Kidney glomerular epithelial cell (primary cell): ENCODE measurements around the gene LRP5.

Experiments
- DNase-seq: peaks from one replicate; lab custom pipeline; 2025; lab: John Stamatoyannopoulos, UW

The LRP5 gene

GRCh38 chr11:68371171-68372041, 59.0 kb downstream of the LRP5 start:
- DNase-seq = no peak

- DNase-seq = no peak
Measured at GRCh38 chr11:68372114-68372513, 59.7 kb downstream of the LRP5 start.

- DNase-seq = no peak
Measured at GRCh38 chr11:68372625-68373024, 60.2 kb downstream of the LRP5 start.

- no peak for DNase-seq
Measured at GRCh38 chr11:68373189-68373814, 60.9 kb downstream of the LRP5 start.

GRCh38 chr11:68373815-68374501, 61.6 kb downstream of the LRP5 start:
- no peak for DNase-seq

- DNase-seq = no peak
Measured at GRCh38 chr11:68374531-68374930, 62.1 kb downstream of the LRP5 start.

- DNase-seq = no peak
Measured at GRCh38 chr11:68375337-68375736, 62.9 kb downstream of the LRP5 start.

GRCh38 chr11:68375766-68376165, 63.4 kb downstream of the LRP5 start:
- no peak for DNase-seq

GRCh38 chr11:68377389-68377795, 65.0 kb downstream of the LRP5 start:
- DNase-seq = no peak

GRCh38 chr11:68379206-68379605, 66.8 kb downstream of the LRP5 start:
- no peak for DNase-seq

- no peak for DNase-seq
Measured at GRCh38 chr11:68380786-68381622, 68.6 kb downstream of the LRP5 start.

GRCh38 chr11:68381716-68382115, 69.3 kb downstream of the LRP5 start:
- no peak for DNase-seq

GRCh38 chr11:68382358-68382998, 70.1 kb downstream of the LRP5 start:
- no peak for DNase-seq

- DNase-seq = peak; percentile 23
Measured at GRCh38 chr11:68383976-68384501, 71.6 kb downstream of the LRP5 start.

- DNase-seq = no peak
Measured at GRCh38 chr11:68384530-68385081, 72.2 kb downstream of the LRP5 start.

- no peak for DNase-seq
Measured at GRCh38 chr11:68385128-68385527, 72.7 kb downstream of the LRP5 start.

- DNase-seq = no peak
Measured at GRCh38 chr11:68386331-68386978, 74.1 kb downstream of the LRP5 start.

- DNase-seq = no peak
Measured at GRCh38 chr11:68387840-68388239, 75.4 kb downstream of the LRP5 start.

GRCh38 chr11:68388595-68389198, 76.3 kb downstream of the LRP5 start:
- no peak for DNase-seq

GRCh38 chr11:68390315-68390714, 77.9 kb downstream of the LRP5 start:
- DNase-seq = no peak
